MM.1S (cell line): ENCODE measurements around the gene ASIC1.

Experiments
- DNase-seq: peaks from one replicate; pipeline ENCODE4 v3.0.0-alpha.2; 2015
- H2AFZ ChIP-seq: fragments of 300-600 bp; sonication (generic); 2 replicates; pipeline ENCODE4 v1.6.0; 2016; ENCODE audit warnings: antibody characterized with exemption, low read length
- H3F3A ChIP-seq: fragments of 300-600 bp; sonication (generic); 2 replicates; pipeline ENCODE4 v1.6.1; 2016; ENCODE audit warnings: mild to moderate bottlenecking, antibody characterized with exemption, low read length, moderate library complexity, mixed read lengths; ENCODE audit not compliant: insufficient read depth
- H3K27ac ChIP-seq: fragments of 300-600 bp; sonication (generic); 2 replicates; pipeline ENCODE4 v1.5.1; 2016; ENCODE audit warnings: mild to moderate bottlenecking, low read length
- H3K27me3 ChIP-seq: fragments of 300-600 bp; sonication (generic); replicated peaks from 2 replicates; pipeline ENCODE4 v1.6.0; 2016; ENCODE audit warnings: low read length; ENCODE audit not compliant: insufficient read depth
- H3K36me3 ChIP-seq: fragments of 300-600 bp; sonication (generic); replicated peaks from 2 replicates; pipeline ENCODE4 v1.6.1; 2016; ENCODE audit warnings: mild to moderate bottlenecking, low read length, mixed read lengths; ENCODE audit not compliant: insufficient read depth
- H3K4me1 ChIP-seq: fragments of 300-600 bp; sonication (generic); 2 replicates; pipeline ENCODE4 v1.6.1; 2016; ENCODE audit warnings: low read length, mixed read lengths
- H3K4me2 ChIP-seq: fragments of 300-600 bp; sonication (generic); 2 replicates; pipeline ENCODE4 v1.6.0; 2016; ENCODE audit warnings: low read depth, low read length
- H3K4me3 ChIP-seq: fragments of 300-600 bp; sonication (generic); 2 replicates; pipeline ENCODE4 v1.5.1; 2016; ENCODE audit warnings: low read length, mixed read lengths
- H3K79me2 ChIP-seq: fragments of 300-600 bp; sonication (generic); 2 replicates; pipeline ENCODE4 v1.6.1; 2016; ENCODE audit warnings: mixed run types, low read length, mixed read lengths
- H3K9ac ChIP-seq: fragments of 300-600 bp; sonication (generic); 2 replicates; pipeline ENCODE4 v1.6.1; 2016; ENCODE audit warnings: low read length, mixed read lengths
- H3K9me2 ChIP-seq: fragments of 300-600 bp; sonication (generic); replicated peaks from 2 replicates; pipeline ENCODE4 v1.6.1; 2016; ENCODE audit warnings: mild to moderate bottlenecking, low read length, mixed read lengths; ENCODE audit not compliant: insufficient read depth
- H3K9me3 ChIP-seq: fragments of 300-600 bp; sonication (generic); replicated peaks from 2 replicates; pipeline ENCODE4 v1.6.1; 2016; ENCODE audit warnings: mild to moderate bottlenecking, low read length, mixed read lengths; ENCODE audit not compliant: insufficient read depth
- H4K20me1 ChIP-seq: fragments of 300-600 bp; sonication (generic); 2 replicates; pipeline ENCODE4 v1.6.1; 2016; ENCODE audit warnings: mild to moderate bottlenecking, low read length, moderate library complexity, mixed read lengths; ENCODE audit not compliant: insufficient read depth
- CTCF ChIP-seq: fragments of 300-600 bp; sonication (generic); IDR thresholded peaks from 2 replicates; pipeline ENCODE4 v1.5.1; 2016; ENCODE audit warnings: antibody characterized with exemption, low read length, mixed read lengths
- EZH2 ChIP-seq: fragments of 300-600 bp; sonication (generic); optimal IDR thresholded peaks from 2 replicates; pipeline ENCODE3; 2017; ENCODE audit warnings: low read depth, mild to moderate bottlenecking, antibody characterized with exemption, low read length, mixed read lengths
- EZH2phosphoT487 ChIP-seq: fragments of 300-600 bp; sonication (generic); IDR thresholded peaks from 2 replicates; pipeline ENCODE4 v1.6.1; 2018; ENCODE audit warnings: antibody characterized with exemption, low read length

The ASIC1 gene

GRCh38 chr12:50119387-50119786 lies 62.0 kb downstream of the ASIC1 start:
- no peaks in the 10 kb centered on the region for H3K9me3 ChIP-seq
- no peak overlapping the region for H3K4me2 ChIP-seq
- no peak overlapping the region for H3K4me3 ChIP-seq
- H3K79me2 ChIP-seq, result peaks cover 58% of the 10 kb centered on the region
- no peak overlapping the region for H3K27ac ChIP-seq
- DNase-seq, result no peak
- no peaks in the 10 kb centered on the region for H4K20me1 ChIP-seq
- H3K4me1 ChIP-seq, result no peaks in the 10 kb centered on the region
- H2AFZ ChIP-seq, result no peak overlapping the region
- TF ChIP-seq EZH2 (no peak), EZH2phosphoT487 (no peak), CTCF (no peak)
- H3F3A ChIP-seq, result no peaks in the 10 kb centered on the region
- H3K27me3 ChIP-seq, result no peaks in the 10 kb centered on the region
- H3K9ac ChIP-seq, result no peak overlapping the region
- no peaks in the 10 kb centered on the region for H3K36me3 ChIP-seq
- H3K9me2 ChIP-seq, result no peaks in the 10 kb centered on the region

GRCh38 chr12:50120521-50120920 lies 63.1 kb downstream of the ASIC1 start:
- Histone ChIP-seq H3K4me1 (0 out of 2 replicates have a peak, but pooled peaks cover 4% of the 10 kb centered on the region), H3K9me3 (no peaks in the 10 kb centered on the region), H3K79me2 (peaks cover 47% of the 10 kb centered on the region), H3K9ac (no peak overlapping the region), H3K27ac (no peak overlapping the region), H3K4me3 (no peak overlapping the region), H3K9me2 (no peaks in the 10 kb centered on the region), H3F3A (no peaks in the 10 kb centered on the region), H4K20me1 (no peaks in the 10 kb centered on the region), H2AFZ (no peak overlapping the region), H3K27me3 (no peaks in the 10 kb centered on the region), H3K36me3 (no peaks in the 10 kb centered on the region), H3K4me2 (no peak overlapping the region)
- DNase-seq, result no peak
- TF ChIP-seq EZH2phosphoT487 (no peak), EZH2 (no peak), CTCF (no peak)

GRCh38 chr12:50120953-50121352 lies 63.6 kb downstream of the ASIC1 start:
- H3K9me2 ChIP-seq, result no peaks in the 10 kb centered on the region
- H4K20me1 ChIP-seq, result no peaks in the 10 kb centered on the region
- H3K9ac ChIP-seq, result no peak overlapping the region
- no peak overlapping the region for H3K4me3 ChIP-seq
- H3K27me3 ChIP-seq, result no peaks in the 10 kb centered on the region
- no peak for TF ChIP-seq CTCF
- TF ChIP-seq EZH2, result no peak
- no peak for TF ChIP-seq EZH2phosphoT487
- H3F3A ChIP-seq, result no peaks in the 10 kb centered on the region
- H2AFZ ChIP-seq, result no peak overlapping the region
- H3K36me3 ChIP-seq, result no peaks in the 10 kb centered on the region
- peaks cover 43% of the 10 kb centered on the region for H3K79me2 ChIP-seq
- no peak for DNase-seq
- H3K4me2 ChIP-seq, result no peak overlapping the region
- 0 out of 2 replicates have a peak, but pooled peaks cover 4% of the 10 kb centered on the region for H3K4me1 ChIP-seq
- no peaks in the 10 kb centered on the region for H3K9me3 ChIP-seq
- no peak overlapping the region for H3K27ac ChIP-seq

- H3K9ac ChIP-seq, result no peak overlapping the region
- peaks cover 36% of the 10 kb centered on the region for H3K79me2 ChIP-seq
- no peak overlapping the region for H2AFZ ChIP-seq
- H3K4me3 ChIP-seq, result no peak overlapping the region
- H3K9me2 ChIP-seq, result no peaks in the 10 kb centered on the region
- no peak for DNase-seq
- no peaks in the 10 kb centered on the region for H3K36me3 ChIP-seq
- no peak for TF ChIP-seq EZH2
- no peak for TF ChIP-seq EZH2phosphoT487
- TF ChIP-seq CTCF, result no peak
- no peaks in the 10 kb centered on the region for H3K27me3 ChIP-seq
- H3K4me1 ChIP-seq, result 0 out of 2 replicates have a peak, but pooled peaks cover 4% of the 10 kb centered on the region
- H3K4me2 ChIP-seq, result no peak overlapping the region
- no peaks in the 10 kb centered on the region for H4K20me1 ChIP-seq
- H3K27ac ChIP-seq, result no peak overlapping the region
- no peaks in the 10 kb centered on the region for H3F3A ChIP-seq
- H3K9me3 ChIP-seq, result no peaks in the 10 kb centered on the region
Observed at GRCh38 chr12:50121641-50122040, 64.2 kb downstream of the ASIC1 start.
